HEK293 (cell line): Measurements from ENCODE around the gene CSF2RB.

Source experiments
- CTCF ChIA-PET: fragments of 350-600 bp; formaldehyde crosslinking; extraction: SDS; loops from one replicate; lab custom pipeline; 2021; ENCODE audit warnings: antibody characterized with exemption; lab: Yijun Ruan, JAX
- POLR2A ChIA-PET: fragments of 300-600 bp; formaldehyde crosslinking; extraction: SDS; loops from one replicate; lab custom pipeline; 2020; ENCODE audit warnings: antibody characterized with exemption, inconsistent platforms; lab: Yijun Ruan, JAX
- H3K27ac ChIP-seq: fragments of 200-500 bp; sonication (Bioruptor generic); 2 replicates; pipeline ENCODE4 v1.5.1; 2014; ENCODE audit warnings: low read depth, low read length, control low read depth, inconsistent platforms; ENCODE audit errors: extremely low read depth
- H3K36me3 ChIP-seq, 2 experiments: fragments of 200-500 bp in 1 of 2; sonication (Bioruptor generic) in 1 of 2; 1 replicate in 1 of 2; 2 replicates in 1 of 2; pipeline ENCODE4 v1.5.1; 2014 to 2017; ENCODE audit warnings: inconsistent platforms in 2 of 2, low read length in 2 of 2; ENCODE audit not compliant: control insufficient read depth in 2 of 2, insufficient read depth in 1 of 2
- H3K4me1 ChIP-seq: fragments of 200-500 bp; sonication (Bioruptor generic); 2 replicates; pipeline ENCODE4 v1.5.1; 2014; ENCODE audit warnings: mild to moderate bottlenecking, low read length, inconsistent platforms; ENCODE audit not compliant: control insufficient read depth, insufficient read depth
- H3K4me3 ChIP-seq: 2 replicates; pipeline ENCODE4 v1.5.1; 2011; ENCODE audit warnings: low read depth, mild to moderate bottlenecking, control low read depth, low read length, moderate library complexity
- H3K9me3 ChIP-seq: fragments of 200-500 bp; sonication (Bioruptor generic); 2 replicates; pipeline ENCODE4 v1.5.1; 2014; ENCODE audit warnings: low read depth, low read length, inconsistent platforms; ENCODE audit not compliant: control insufficient read depth, insufficient read depth
- KLF16 ChIP-seq: fragments of 450-650 bp; formaldehyde crosslinking; IDR thresholded peaks from 2 replicates; pipeline ENCODE4 v1.5.1; 2017; ENCODE audit warnings: missing biosample characterization, missing genetic modification characterization
- PRDM2 ChIP-seq: fragments of 450-650 bp; formaldehyde crosslinking; IDR thresholded peaks from 2 replicates; pipeline ENCODE4 v1.5.1; 2016; ENCODE audit warnings: missing biosample characterization, missing genetic modification characterization, borderline replicate concordance
- PRDM6 ChIP-seq: fragments of 450-650 bp; formaldehyde crosslinking; IDR thresholded peaks from 2 replicates; pipeline ENCODE4 v1.5.1; 2017; ENCODE audit warnings: missing biosample characterization, missing genetic modification characterization
- RBAK ChIP-seq: fragments of 450-650 bp; formaldehyde crosslinking; IDR thresholded peaks from 2 replicates; pipeline ENCODE4 v1.5.1; 2016; ENCODE audit warnings: missing biosample characterization, missing genetic modification characterization
- SP2 ChIP-seq: fragments of 450-650 bp; formaldehyde crosslinking; IDR thresholded peaks from 2 replicates; pipeline ENCODE4 v1.5.1; 2016; ENCODE audit warnings: missing biosample characterization, missing genetic modification characterization
- TCF7L2 ChIP-seq: IDR thresholded peaks from 2 replicates; pipeline ENCODE4 v1.6.1; 2011; ENCODE audit warnings: low read depth, mild to moderate bottlenecking, inconsistent platforms, low read length, moderate library complexity, borderline replicate concordance
- ZFP3 ChIP-seq: fragments of 450-650 bp; formaldehyde crosslinking; IDR thresholded peaks from 2 replicates; pipeline ENCODE4 v1.5.1; 2016; ENCODE audit warnings: low read depth, missing biosample characterization, missing genetic modification characterization
- ZNF121 ChIP-seq: fragments of 450-650 bp; formaldehyde crosslinking; IDR thresholded peaks from 2 replicates; pipeline ENCODE4 v1.5.1; 2016; ENCODE audit warnings: missing biosample characterization, missing genetic modification characterization
- ZNF211 ChIP-seq: fragments of 450-650 bp; formaldehyde crosslinking; IDR thresholded peaks from 2 replicates; pipeline ENCODE4 v1.5.1; 2016; ENCODE audit warnings: low read depth, missing biosample characterization, missing genetic modification characterization
- ZNF26 ChIP-seq: fragments of 450-650 bp; formaldehyde crosslinking; IDR thresholded peaks from 2 replicates; pipeline ENCODE4 v1.5.1; 2016; ENCODE audit warnings: missing biosample characterization, missing genetic modification characterization
- ZNF280C ChIP-seq: fragments of 450-650 bp; formaldehyde crosslinking; IDR thresholded peaks from 2 replicates; pipeline ENCODE4 v1.5.1; 2016; ENCODE audit warnings: missing biosample characterization, missing genetic modification characterization
- ZNF302 ChIP-seq: fragments of 450-650 bp; formaldehyde crosslinking; IDR thresholded peaks from 2 replicates; pipeline ENCODE4 v1.5.1; 2016; ENCODE audit warnings: missing biosample characterization, missing genetic modification characterization, low read depth
- ZNF529 ChIP-seq: fragments of 450-650 bp; formaldehyde crosslinking; IDR thresholded peaks from 2 replicates; pipeline ENCODE4 v1.5.1; 2017; ENCODE audit warnings: missing genetic modification characterization, missing biosample characterization; ENCODE audit not compliant: insufficient replicate concordance
- ZNF610 ChIP-seq: fragments of 450-650 bp; formaldehyde crosslinking; IDR thresholded peaks from 2 replicates; pipeline ENCODE4 v1.5.1; 2016; ENCODE audit warnings: missing biosample characterization, missing genetic modification characterization, borderline replicate concordance
- ZNF621 ChIP-seq: fragments of 450-650 bp; formaldehyde crosslinking; IDR thresholded peaks from 2 replicates; pipeline ENCODE4 v1.5.1; 2017; ENCODE audit warnings: missing biosample characterization, missing genetic modification characterization
- ZNF626 ChIP-seq: fragments of 450-650 bp; sonication (Bioruptor Pico); formaldehyde crosslinking; IDR thresholded peaks from 2 replicates; pipeline ENCODE4 v1.5.1; 2018; ENCODE audit warnings: missing biosample characterization, missing genetic modification characterization, inconsistent platforms
- ZNF629 ChIP-seq: fragments of 450-650 bp; formaldehyde crosslinking; IDR thresholded peaks from 2 replicates; pipeline ENCODE4 v1.5.1; 2017; ENCODE audit warnings: missing biosample characterization, missing genetic modification characterization
- ZNF692 ChIP-seq: fragments of 450-650 bp; formaldehyde crosslinking; IDR thresholded peaks from 2 replicates; pipeline ENCODE4 v1.5.1; 2016; ENCODE audit warnings: missing biosample characterization, missing genetic modification characterization
- ZNF704 ChIP-seq: fragments of 450-650 bp; formaldehyde crosslinking; IDR thresholded peaks from 2 replicates; pipeline ENCODE4 v1.5.1; 2016; ENCODE audit warnings: missing biosample characterization, missing genetic modification characterization

Gene CSF2RB

GRCh38 chr22:36874309-36874696, 39.1 kb upstream of the CSF2RB start:
- no peak for TF ChIP-seq PRDM2 (tag by site-specific recombination)
- no peak for TF ChIP-seq TCF7L2
- no peak for TF ChIP-seq ZNF211 (tag by site-specific recombination)
- no peak for TF ChIP-seq ZNF621
- TF ChIP-seq ZFP3 = no peak
- no peak for TF ChIP-seq SP2 (tag by site-specific recombination)
- no peak for TF ChIP-seq ZNF529 (tag by site-specific recombination)
- no peak for TF ChIP-seq KLF16 (tag by site-specific recombination)
- TF ChIP-seq ZNF26 (tag by site-specific recombination) = no peak
- no peak for TF ChIP-seq ZNF280C (tag by site-specific recombination)
- no peak for TF ChIP-seq ZNF626
- no peak for TF ChIP-seq PRDM6 (tag by site-specific recombination)
- no peak for TF ChIP-seq ZNF302 (tag by site-specific recombination)
- TF ChIP-seq ZNF704 = no peak
- TF ChIP-seq ZNF121 (tag by site-specific recombination) = no peak
- TF ChIP-seq ZNF629 (tag by site-specific recombination) = no peak
- no peak for TF ChIP-seq RBAK
- TF ChIP-seq ZNF692 (tag by site-specific recombination) = no peak
- TF ChIP-seq ZNF610 (tag by site-specific recombination) = no peak
- TF ChIP-seq, all 188 proteins: peak for 0
- H3K27ac ChIP-seq = no peak overlapping the region
- POLR2A ChIA-PET = no interaction called here
- H3K4me1 ChIP-seq = no peaks in the 10 kb centered on the region
- CTCF ChIA-PET = interaction anchor here (0.6 to 3.9 kb wide), 5 partner anchors 8 to 147 kb away, joined by 3 to 19 read pairs (median 5); no protein-coding TSS in a partner anchor
- H3K36me3 ChIP-seq = no peaks in the 10 kb centered on the region
- no peak overlapping the region for H3K4me3 ChIP-seq
- no peaks in the 10 kb centered on the region for H3K9me3 ChIP-seq
